ENCODE data around the gene WDR6.

GRCh38 chr3:49005998-49006397 is 1.2 kb upstream of the WDR6 start:
- TF ChIP-seq MYC (IDR thresholded peaks at IDR 0.05; ENCODE audit: low read depth, low read length) (no peak), MYC (CRISPR knock-in tag; IDR thresholded peaks at IDR 0.05; ENCODE audit: borderline replicate concordance, low read depth) (no peak), JUND (IDR thresholded peaks at IDR 0.05; ENCODE audit: borderline replicate concordance, low read depth, low read length) (no peak), JUND (tag; IDR thresholded peaks at IDR 0.05; ENCODE audit: borderline replicate concordance, low read depth, low read length) (no peak), TOE1 (IDR thresholded peaks at IDR 0.05; ENCODE audit: borderline replicate concordance) (no peak), TOE1 (CRISPR knock-in tag; IDR thresholded peaks at IDR 0.05; ENCODE audit: borderline replicate concordance, low read depth) (no peak), CTCF (IDR thresholded peaks at IDR 0.05 in 2 of 3, conservative IDR thresholded peaks at IDR 0.05 in 1 of 3; ENCODE audit: insufficient read depth in 2 of 3, low read depth in 1 of 3, low read length in 3 of 3) (no peak), DNMT1 (IDR thresholded peaks at IDR 0.05) (no peak)
